Smooth muscle cell (in vitro differentiated cells): ENCODE data around the gene EXOSC6. TPM values are rescaled to one million over a fixed set of nuclear protein-coding genes. Genes with fewer than 3 reads are reported as not detected.
"Not testable (repeated sequence)": the region's sequence is repeated elsewhere in the genome, so short reads cannot be mapped to it uniquely, and the experiment has no call there.

Experiments used
- DNase-seq: peaks from one replicate; lab custom pipeline; 2025; ENCODE audit not compliant: unreplicated experiment; lab: John Stamatoyannopoulos, UW
- H2AFZ ChIP-seq: fragments of 200-600 bp; sonication (generic); 2 replicates; pipeline ENCODE4 v1.6.0; 2016; ENCODE audit warnings: antibody characterized with exemption, low read depth, mild to moderate bottlenecking
- H3F3A ChIP-seq: fragments of 200-600 bp; sonication (generic); 2 replicates; pipeline ENCODE4 v1.6.0; 2017; ENCODE audit warnings: antibody characterized with exemption, low read depth
- H3K27ac ChIP-seq: fragments of 200-600 bp; sonication (generic); 2 replicates; pipeline ENCODE4 v1.5.1; 2016; ENCODE audit warnings: low read depth, mild to moderate bottlenecking
- H3K27me3 ChIP-seq: fragments of 200-600 bp; sonication (generic); 2 replicates; pipeline ENCODE4 v1.6.1; 2016; ENCODE audit warnings: low read depth, mild to moderate bottlenecking
- H3K36me3 ChIP-seq: fragments of 200-600 bp; sonication (generic); 2 replicates; pipeline ENCODE4 v1.5.1; 2016; ENCODE audit warnings: low read depth
- H3K4me1 ChIP-seq: fragments of 200-600 bp; sonication (generic); 2 replicates; pipeline ENCODE4 v1.5.1; 2016; ENCODE audit warnings: low read depth
- H3K4me2 ChIP-seq: fragments of 200-600 bp; sonication (generic); 2 replicates; pipeline ENCODE4 v1.6.0; 2016; ENCODE audit warnings: mild to moderate bottlenecking
- H3K4me3 ChIP-seq: fragments of 200-600 bp; sonication (generic); 2 replicates; pipeline ENCODE4 v1.5.1; 2016; ENCODE audit warnings: mild to moderate bottlenecking
- H3K79me2 ChIP-seq: fragments of 200-600 bp; sonication (generic); 2 replicates; pipeline ENCODE4 v1.6.0; 2016; ENCODE audit warnings: low read depth, mild to moderate bottlenecking
- H3K9ac ChIP-seq: fragments of 200-600 bp; sonication (generic); 2 replicates; pipeline ENCODE4 v1.6.0; 2016; ENCODE audit warnings: low read depth
- H3K9me3 ChIP-seq: fragments of 200-600 bp; sonication (generic); replicated peaks from 2 replicates; pipeline ENCODE4 v1.5.1; 2016; ENCODE audit warnings: low read depth
- H4K20me1 ChIP-seq: fragments of 200-600 bp; sonication (generic); 2 replicates; pipeline ENCODE4 v1.6.0; 2016; ENCODE audit warnings: low read depth
- WGBS: methylation state at CpG from one replicate; pipeline ENCODE4 v1.1.7; 2016; ENCODE audit warnings: low lambda C conversion rate; 5-methylcytosine and 5-hydroxymethylcytosine counted together
- polyA plus RNA-seq: library from polyadenylated mRNA; unstranded; fragments of >200 nt; fragmentation: Nextera tagmentation; extraction: Ambion mirVana; gene quantifications from 2 replicates; pipeline ENCODE4 v1.2.1, GENCODE V29; 2016
- total RNA-seq: library from RNA; depleted of rRNA; stranded (reverse); fragments of >200 nt; gene quantifications from 2 replicates; pipeline ENCODE4 v1.2.3, GENCODE V29; 2014
- TF ChIP-seq, protein P1 (sequence below): fragments of 200-600 bp; sonication (generic); IDR thresholded peaks from 2 replicates; pipeline ENCODE4 v1.5.1; 2017; ENCODE audit warnings: borderline replicate concordance, mild to moderate bottlenecking, antibody characterized with exemption; ENCODE audit not compliant: insufficient read depth, poor library complexity, severe bottlenecking

EXOSC6 gene
- total and polyA plus RNA-seq, 2 experiments from 2014 or later = 10.7 to 14.8 TPM

DNA sequence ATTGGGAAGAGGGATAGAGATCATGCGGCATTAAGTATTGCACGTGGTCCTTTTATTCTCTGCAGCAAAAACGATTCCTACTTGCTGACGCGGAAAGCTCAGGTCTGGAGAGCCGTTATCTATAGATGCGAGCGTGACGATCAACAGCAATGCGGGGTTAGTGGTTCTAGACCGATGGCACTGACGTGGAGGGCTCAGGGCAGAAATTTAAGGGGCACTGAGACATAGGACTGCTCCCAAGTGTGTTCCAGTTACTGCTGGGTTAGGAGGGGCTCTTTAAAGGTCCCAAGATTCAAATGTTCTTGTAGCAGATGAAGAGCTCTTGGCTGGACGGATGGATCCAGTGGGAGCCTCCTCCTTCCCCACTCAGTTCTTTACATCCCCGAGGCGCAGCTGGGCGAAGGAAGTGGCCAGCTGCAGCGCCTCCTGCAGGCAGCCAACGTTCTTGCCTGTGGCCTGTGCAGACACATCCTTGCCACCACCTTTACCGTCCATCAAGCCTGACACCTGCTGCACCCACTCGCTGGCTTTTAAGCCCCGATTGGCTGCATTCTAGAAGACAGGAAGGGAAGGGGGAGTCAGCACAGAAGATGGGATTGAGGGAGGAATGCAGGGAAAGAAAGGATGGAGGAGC lies 732 bp upstream of the EXOSC6 start:
- DNase-seq = no peak
- H3K27me3 ChIP-seq = no peaks in the 10 kb centered on the region
- no peak overlapping the region for H2AFZ ChIP-seq
- WGBS = 85% methylated on average over 21 of the region's 21 CpGs
- no peak overlapping the region for H3K27ac ChIP-seq
- H3K36me3 ChIP-seq = no peaks in the 10 kb centered on the region
- H3K9ac ChIP-seq = no peak overlapping the region
- H3K79me2 ChIP-seq = peaks cover 21% of the 10 kb centered on the region
- peaks cover 10% of the 10 kb centered on the region for H3K4me1 ChIP-seq
- H4K20me1 ChIP-seq = peaks cover 59% of the 10 kb centered on the region
- TF ChIP-seq, protein P1, sequence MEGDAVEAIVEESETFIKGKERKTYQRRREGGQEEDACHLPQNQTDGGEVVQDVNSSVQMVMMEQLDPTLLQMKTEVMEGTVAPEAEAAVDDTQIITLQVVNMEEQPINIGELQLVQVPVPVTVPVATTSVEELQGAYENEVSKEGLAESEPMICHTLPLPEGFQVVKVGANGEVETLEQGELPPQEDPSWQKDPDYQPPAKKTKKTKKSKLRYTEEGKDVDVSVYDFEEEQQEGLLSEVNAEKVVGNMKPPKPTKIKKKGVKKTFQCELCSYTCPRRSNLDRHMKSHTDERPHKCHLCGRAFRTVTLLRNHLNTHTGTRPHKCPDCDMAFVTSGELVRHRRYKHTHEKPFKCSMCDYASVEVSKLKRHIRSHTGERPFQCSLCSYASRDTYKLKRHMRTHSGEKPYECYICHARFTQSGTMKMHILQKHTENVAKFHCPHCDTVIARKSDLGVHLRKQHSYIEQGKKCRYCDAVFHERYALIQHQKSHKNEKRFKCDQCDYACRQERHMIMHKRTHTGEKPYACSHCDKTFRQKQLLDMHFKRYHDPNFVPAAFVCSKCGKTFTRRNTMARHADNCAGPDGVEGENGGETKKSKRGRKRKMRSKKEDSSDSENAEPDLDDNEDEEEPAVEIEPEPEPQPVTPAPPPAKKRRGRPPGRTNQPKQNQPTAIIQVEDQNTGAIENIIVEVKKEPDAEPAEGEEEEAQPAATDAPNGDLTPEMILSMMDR = peak; percentile 47
- no peak overlapping the region for H3K4me3 ChIP-seq
- H3K4me2 ChIP-seq = no peak overlapping the region
- no peaks in the 10 kb centered on the region for H3K9me3 ChIP-seq
- H3F3A ChIP-seq = peaks cover 39% of the 10 kb centered on the region

DNA sequence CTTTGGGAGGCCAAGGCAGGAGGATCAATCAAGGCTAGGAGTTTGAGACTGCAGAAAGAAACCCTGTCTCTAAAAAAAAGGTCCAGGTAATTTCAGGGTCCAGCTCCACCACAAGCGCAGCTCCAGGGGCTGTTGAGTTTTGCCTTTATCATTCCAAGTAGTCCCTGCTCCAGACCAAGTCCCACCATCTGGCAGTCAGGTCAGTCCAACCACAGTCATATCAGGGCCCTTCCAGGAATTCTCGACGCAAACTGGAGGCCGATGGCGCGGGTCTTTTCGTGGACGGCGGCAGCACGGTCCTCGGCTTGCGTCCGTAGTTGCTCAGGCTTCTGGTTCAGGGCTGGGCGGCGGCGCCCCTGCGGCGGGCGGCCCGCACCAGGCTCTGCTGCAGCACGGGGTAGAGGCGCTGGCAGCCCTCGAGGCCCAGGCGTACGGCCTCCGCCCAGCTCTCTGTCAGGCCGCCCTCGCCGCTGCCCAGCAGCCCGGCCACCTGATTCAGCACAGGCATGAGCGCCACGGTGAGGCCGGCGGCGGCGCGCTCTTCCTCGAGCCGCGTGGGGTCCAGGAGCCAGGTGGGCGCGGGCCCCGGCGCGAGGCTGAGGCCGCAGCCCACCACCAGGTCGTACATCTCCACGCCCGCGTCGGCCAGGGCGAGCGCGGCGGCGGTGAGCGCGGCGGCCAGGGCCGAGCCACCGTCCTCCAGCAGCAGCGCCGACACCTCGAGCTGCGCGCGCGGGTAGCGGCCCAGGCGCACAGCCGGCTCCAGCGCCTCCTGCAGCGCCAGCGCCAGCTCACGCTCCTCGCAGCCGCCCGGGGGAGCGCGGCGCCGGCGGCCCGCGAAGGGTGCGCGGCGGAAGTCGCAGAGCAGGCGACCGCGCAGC lies 752 bp downstream of the EXOSC6 start:
- Histone ChIP-seq H3K27ac (peak overlapping the region; percentile 59), H3K9ac (peak overlapping the region; percentile 51), H3K4me1 (peaks cover 10% of the 10 kb centered on the region), H3K27me3 (no peaks in the 10 kb centered on the region), H3K9me3 (no peaks in the 10 kb centered on the region), H3K36me3 (no peaks in the 10 kb centered on the region), H4K20me1 (peaks cover 57% of the 10 kb centered on the region), H3K4me2 (peak overlapping the region; percentile 98), H2AFZ (no peak overlapping the region), H3F3A (peaks cover 31% of the 10 kb centered on the region), H3K4me3 (peak overlapping the region; percentile 95), H3K79me2 (peaks cover 25% of the 10 kb centered on the region)
- peak; percentile 40 for DNase-seq
- TF ChIP-seq, protein P1 = peak; percentile 10
- 5% methylated on average over 87 of the region's 92 CpGs for WGBS

DNA sequence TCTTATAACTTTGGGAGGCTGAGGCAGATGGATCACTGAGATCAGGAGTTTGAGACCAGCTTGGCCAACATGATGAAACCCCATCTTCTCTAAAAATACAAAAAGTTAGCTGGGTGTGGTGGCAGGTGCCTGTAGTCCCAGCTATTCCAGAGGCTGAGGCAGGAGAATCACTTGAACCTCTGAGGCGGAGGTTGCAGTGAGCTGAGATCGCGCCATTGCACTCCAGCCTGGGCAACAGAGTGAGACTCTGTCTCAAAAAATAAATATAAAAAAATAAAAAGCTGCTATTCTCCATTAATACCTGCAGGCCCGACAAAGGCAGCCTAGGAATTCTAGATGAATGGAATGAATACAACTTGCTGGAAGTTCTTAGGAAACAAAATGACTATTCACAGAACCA lies 2.0 kb downstream of the EXOSC6 start:
- peak overlapping the region; percentile 19 for H3K27ac ChIP-seq
- H4K20me1 ChIP-seq = peaks cover 54% of the 10 kb centered on the region
- not testable (repeated sequence) for H3K9ac ChIP-seq, H3K27me3 ChIP-seq, DNase-seq, H3K9me3 ChIP-seq, H2AFZ ChIP-seq, H3K36me3 ChIP-seq
- H3K79me2 ChIP-seq = peaks cover 25% of the 10 kb centered on the region
- H3K4me2 ChIP-seq = peak overlapping the region; percentile 98
- H3F3A ChIP-seq = peaks cover 24% of the 10 kb centered on the region
- peak overlapping the region; percentile 95 for H3K4me3 ChIP-seq
- peaks cover 10% of the 10 kb centered on the region for H3K4me1 ChIP-seq
- 99% methylated on average over 4 of the region's 4 CpGs for WGBS

DNA sequence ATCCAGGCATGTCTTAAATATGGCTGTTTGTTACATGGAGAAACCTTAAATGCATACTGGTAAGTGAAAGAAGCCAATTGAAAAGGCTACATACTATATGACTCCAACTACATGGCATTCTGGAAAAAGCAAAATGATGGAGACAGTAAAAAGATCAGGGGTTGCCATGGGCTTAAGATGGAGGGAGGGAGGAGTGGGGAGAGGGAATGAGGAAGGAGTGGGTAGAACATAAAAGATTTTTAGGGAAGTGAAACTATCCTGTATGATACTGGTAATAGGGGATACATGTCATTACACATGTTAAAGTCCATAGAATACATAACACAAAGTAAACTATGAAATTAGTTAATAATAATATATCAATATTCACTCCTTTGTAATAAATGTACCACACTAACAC lies 13.0 kb downstream of the EXOSC6 start:
- not testable (repeated sequence) for H3F3A ChIP-seq, DNase-seq, H3K4me3 ChIP-seq, H3K36me3 ChIP-seq, H2AFZ ChIP-seq, H3K9ac ChIP-seq, H3K27ac ChIP-seq, H3K27me3 ChIP-seq, H3K9me3 ChIP-seq, H3K79me2 ChIP-seq, H3K4me2 ChIP-seq, H4K20me1 ChIP-seq, H3K4me1 ChIP-seq

DNA sequence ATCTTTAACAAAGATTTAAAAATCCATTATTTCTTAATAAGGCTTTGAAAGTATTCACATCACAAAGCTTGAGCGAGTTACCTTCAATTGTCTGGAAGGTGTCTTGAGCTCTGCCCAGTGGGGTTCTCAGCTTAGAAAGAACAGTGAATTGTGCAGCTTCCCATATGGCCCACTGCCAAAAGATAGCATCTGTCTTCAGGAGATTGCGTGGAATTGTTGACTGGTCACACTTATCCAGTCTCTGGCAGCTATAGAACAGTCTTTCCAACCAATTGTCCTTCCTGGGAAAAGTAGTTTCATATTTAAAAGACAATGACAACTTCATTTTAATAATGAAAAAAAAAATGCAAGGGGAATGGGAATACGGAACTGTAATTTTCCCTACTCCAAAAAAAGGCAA lies 19.9 kb downstream of the EXOSC6 start:
- not testable (repeated sequence) for H3K36me3 ChIP-seq, H3K9me3 ChIP-seq, H3K27me3 ChIP-seq, H3K4me1 ChIP-seq, H3K27ac ChIP-seq, H3K4me3 ChIP-seq, DNase-seq, H3F3A ChIP-seq, H3K4me2 ChIP-seq, H3K79me2 ChIP-seq, H2AFZ ChIP-seq, H4K20me1 ChIP-seq, H3K9ac ChIP-seq
- 83% methylated on average over 3 of the region's 3 CpGs for WGBS

DNA sequence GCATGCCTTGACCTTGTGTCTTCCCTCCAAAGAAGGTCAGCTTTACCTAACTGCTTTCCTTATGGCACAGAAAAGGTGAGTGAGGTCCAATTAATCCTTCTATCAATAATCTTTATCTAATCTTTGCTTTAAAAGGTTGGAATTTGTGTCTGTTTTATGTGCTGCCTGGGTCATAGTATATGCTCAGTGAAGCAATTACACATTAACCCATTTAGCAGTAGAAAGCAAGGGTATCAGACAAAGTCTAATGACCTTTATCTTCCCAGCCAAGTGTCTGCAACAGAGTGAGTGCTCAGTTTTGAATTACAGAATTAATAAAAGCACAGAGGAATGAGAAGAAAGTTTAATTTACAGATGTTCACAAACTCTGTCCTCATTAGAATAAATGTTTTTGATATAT lies 25.7 kb downstream of the EXOSC6 start:
- H3F3A ChIP-seq, H4K20me1 ChIP-seq, H3K36me3 ChIP-seq, H3K27me3 ChIP-seq, H3K4me2 ChIP-seq, H3K9ac ChIP-seq, H3K9me3 ChIP-seq, H3K27ac ChIP-seq, H2AFZ ChIP-seq, DNase-seq, H3K4me3 ChIP-seq, H3K4me1 ChIP-seq, H3K79me2 ChIP-seq: not testable (repeated sequence)

DNA sequence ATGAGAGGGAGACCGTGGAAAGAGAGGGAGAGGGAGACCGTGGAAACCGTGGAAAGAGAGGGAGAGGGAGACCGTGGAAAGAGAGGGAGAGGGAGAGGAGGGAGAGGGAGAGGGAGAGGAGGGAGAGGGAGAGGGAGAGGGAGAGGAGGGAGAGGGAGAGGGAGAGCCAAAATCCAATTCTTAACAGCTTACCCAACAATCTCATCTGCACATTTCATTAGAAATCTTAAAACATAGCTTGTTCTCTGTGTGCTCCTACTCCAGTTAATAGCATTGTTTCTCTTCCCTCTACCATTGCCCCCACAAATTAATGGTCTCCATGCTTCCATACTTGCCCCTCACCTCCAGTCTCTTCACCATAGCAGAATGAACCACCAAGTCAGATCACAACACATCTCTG lies 26.3 kb downstream of the EXOSC6 start:
- H3K9me3 ChIP-seq, H3K4me3 ChIP-seq, H4K20me1 ChIP-seq, DNase-seq, H3F3A ChIP-seq, H3K4me2 ChIP-seq, H3K27ac ChIP-seq, H3K79me2 ChIP-seq, H3K27me3 ChIP-seq, H2AFZ ChIP-seq, H3K36me3 ChIP-seq, H3K9ac ChIP-seq, H3K4me1 ChIP-seq: not testable (repeated sequence)
- WGBS = 80% methylated on average over 1 of the region's 4 CpGs
